Astrocyte (in vitro differentiated cells and primary cell): ENCODE data around the gene TRMT5. TPM values are rescaled to one million over a fixed set of nuclear protein-coding genes. Genes with fewer than 3 reads are reported as not detected.

Experiments used
- DNase-seq: peaks from one replicate; pipeline ENCODE4 v3.0.0-alpha.2; 2010; ENCODE audit warnings: low read depth
- FAIRE-seq: peaks from 2 replicates; lab custom pipeline; 2011; peaks lifted over from hg19 to GRCh38; lab: Jason Lieb, UNC
- H2AFZ ChIP-seq: 2 replicates; pipeline ENCODE4 v1.6.0; 2012; ENCODE audit warnings: low read depth, low read length, inconsistent platforms
- H3K27ac ChIP-seq: 2 replicates; pipeline ENCODE4 v1.5.1; 2011; ENCODE audit warnings: low read depth, low read length, inconsistent platforms
- H3K27me3 ChIP-seq: 2 replicates; pipeline ENCODE4 v1.6.0; 2011; ENCODE audit warnings: low read length, inconsistent platforms; ENCODE audit not compliant: insufficient read depth
- H3K36me3 ChIP-seq: 2 replicates; pipeline ENCODE4 v1.5.1; 2011; ENCODE audit warnings: low read length, inconsistent platforms; ENCODE audit not compliant: insufficient read depth
- H3K4me1 ChIP-seq: 2 replicates; pipeline ENCODE4 v1.5.1; 2011; ENCODE audit warnings: low read length, inconsistent platforms; ENCODE audit not compliant: insufficient read depth
- H3K4me2 ChIP-seq: 2 replicates; pipeline ENCODE4 v1.6.0; 2012; ENCODE audit warnings: low read length, inconsistent platforms
- H3K4me3 ChIP-seq: 2 replicates; pipeline ENCODE4 v1.5.1; 2011; ENCODE audit warnings: low read depth, mild to moderate bottlenecking, low read length, inconsistent platforms; ENCODE audit not compliant: insufficient read depth
- H3K79me2 ChIP-seq: 2 replicates; pipeline ENCODE4 v1.6.0; 2012; ENCODE audit warnings: mild to moderate bottlenecking, low read length, inconsistent platforms; ENCODE audit not compliant: insufficient read depth
- H3K9ac ChIP-seq: 2 replicates; pipeline ENCODE4 v1.6.0; 2012; ENCODE audit warnings: mild to moderate bottlenecking, low read length, inconsistent platforms
- H3K9me3 ChIP-seq: 2 replicates; pipeline ENCODE4 v1.5.1; 2012; ENCODE audit warnings: low read depth, mild to moderate bottlenecking, low read length, inconsistent platforms; ENCODE audit not compliant: insufficient read depth
- H4K20me1 ChIP-seq: 2 replicates; pipeline ENCODE4 v1.6.0; 2012; ENCODE audit warnings: low read length, inconsistent platforms; ENCODE audit not compliant: insufficient read depth
- H3K27ac Mint-ChIP-seq: one replicate; pipeline ENCODE4 v1.8.0; 2021; ENCODE audit warnings: mild to moderate bottlenecking, mixed read lengths; ENCODE audit not compliant: unreplicated experiment
- H3K27me3 Mint-ChIP-seq: one replicate; pipeline ENCODE4 v1.8.0; 2021; ENCODE audit warnings: low read depth, mixed read lengths; ENCODE audit not compliant: unreplicated experiment
- H3K36me3 Mint-ChIP-seq: one replicate; pipeline ENCODE4 v1.8.0; 2021; ENCODE audit warnings: low read depth, mixed read lengths; ENCODE audit not compliant: unreplicated experiment
- H3K4me1 Mint-ChIP-seq: one replicate; pipeline ENCODE4 v1.8.0; 2021; ENCODE audit warnings: low read depth, mixed read lengths; ENCODE audit not compliant: unreplicated experiment
- H3K4me3 Mint-ChIP-seq: one replicate; pipeline ENCODE4 v1.8.0; 2021; ENCODE audit warnings: mild to moderate bottlenecking, moderate library complexity, mixed read lengths; ENCODE audit not compliant: unreplicated experiment
- H3K9me3 Mint-ChIP-seq: one replicate; pipeline ENCODE4 v1.8.0; 2021; ENCODE audit warnings: mild to moderate bottlenecking, mixed read lengths; ENCODE audit not compliant: unreplicated experiment
- EZH2 ChIP-seq: IDR thresholded peaks from 2 replicates; pipeline ENCODE4 v1.6.1; 2012; ENCODE audit warnings: mild to moderate bottlenecking, low read length, inconsistent platforms; ENCODE audit not compliant: insufficient read depth
- total RNA-seq: library from RNA; stranded (reverse); gene quantifications from 2 replicates; pipeline ENCODE4 v1.2.1, GENCODE V29; 2021
- TF ChIP-seq, protein P1 (sequence below): IDR thresholded peaks from 2 replicates; pipeline ENCODE4 v1.5.1; 2011; ENCODE audit warnings: low read depth, mild to moderate bottlenecking, inconsistent platforms, low read length, moderate library complexity; ENCODE audit not compliant: insufficient read depth

TRMT5 gene
- total RNA-seq, 1 donor from 2014 or later, result 14.8 TPM

- no peak for TF ChIP-seq EZH2
- TF ChIP-seq, protein P1, sequence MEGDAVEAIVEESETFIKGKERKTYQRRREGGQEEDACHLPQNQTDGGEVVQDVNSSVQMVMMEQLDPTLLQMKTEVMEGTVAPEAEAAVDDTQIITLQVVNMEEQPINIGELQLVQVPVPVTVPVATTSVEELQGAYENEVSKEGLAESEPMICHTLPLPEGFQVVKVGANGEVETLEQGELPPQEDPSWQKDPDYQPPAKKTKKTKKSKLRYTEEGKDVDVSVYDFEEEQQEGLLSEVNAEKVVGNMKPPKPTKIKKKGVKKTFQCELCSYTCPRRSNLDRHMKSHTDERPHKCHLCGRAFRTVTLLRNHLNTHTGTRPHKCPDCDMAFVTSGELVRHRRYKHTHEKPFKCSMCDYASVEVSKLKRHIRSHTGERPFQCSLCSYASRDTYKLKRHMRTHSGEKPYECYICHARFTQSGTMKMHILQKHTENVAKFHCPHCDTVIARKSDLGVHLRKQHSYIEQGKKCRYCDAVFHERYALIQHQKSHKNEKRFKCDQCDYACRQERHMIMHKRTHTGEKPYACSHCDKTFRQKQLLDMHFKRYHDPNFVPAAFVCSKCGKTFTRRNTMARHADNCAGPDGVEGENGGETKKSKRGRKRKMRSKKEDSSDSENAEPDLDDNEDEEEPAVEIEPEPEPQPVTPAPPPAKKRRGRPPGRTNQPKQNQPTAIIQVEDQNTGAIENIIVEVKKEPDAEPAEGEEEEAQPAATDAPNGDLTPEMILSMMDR, result no peak
- H3K36me3 Mint-ChIP-seq, result peaks cover 12% of the 10 kb centered on the region
- no peaks in the 10 kb centered on the region for H3K4me1 ChIP-seq
- FAIRE-seq (no peak), DNase-seq (no peak)
- no peaks in the 10 kb centered on the region for H3K27me3 ChIP-seq
- H3K4me3 ChIP-seq, result no peak overlapping the region
- no peak overlapping the region for H3K4me2 ChIP-seq
- H3K9ac ChIP-seq, result no peak overlapping the region
- no peak overlapping the region for H3K27ac ChIP-seq
- H3K4me1 Mint-ChIP-seq, result peaks cover 22% of the 10 kb centered on the region
- no peaks in the 10 kb centered on the region for H3K9me3 Mint-ChIP-seq
- peaks cover 2% of the 10 kb centered on the region for H3K9me3 ChIP-seq
- H3K79me2 ChIP-seq, result peaks cover 5% of the 10 kb centered on the region
- no peaks in the 10 kb centered on the region for H4K20me1 ChIP-seq
- H3K36me3 ChIP-seq, result no peaks in the 10 kb centered on the region
- H2AFZ ChIP-seq, result no peak overlapping the region
- peak overlapping the region; percentile 66 for H3K27ac Mint-ChIP-seq
- no peak overlapping the region for H3K4me3 Mint-ChIP-seq
- no peaks in the 10 kb centered on the region for H3K27me3 Mint-ChIP-seq
Observed at GRCh38 chr14:60963761-60964160, 17.1 kb downstream of the TRMT5 start.

- Histone ChIP-seq H3K79me2 (peaks cover 5% of the 10 kb centered on the region), H3K4me2 (no peak overlapping the region), H3K4me1 (no peaks in the 10 kb centered on the region), H3K4me3 (no peak overlapping the region), H3K9me3 (peaks cover 4% of the 10 kb centered on the region), H3K36me3 (no peaks in the 10 kb centered on the region), H3K27me3 (no peaks in the 10 kb centered on the region), H3K27ac (no peak overlapping the region), H4K20me1 (peaks cover 2% of the 10 kb centered on the region), H2AFZ (no peak overlapping the region), H3K9ac (no peak overlapping the region)
- Mint-ChIP-seq H3K36me3 (peaks cover 28% of the 10 kb centered on the region), H3K27ac (no peak overlapping the region), H3K4me3 (no peak overlapping the region), H3K4me1 (no peaks in the 10 kb centered on the region), H3K27me3 (no peaks in the 10 kb centered on the region), H3K9me3 (peaks cover 13% of the 10 kb centered on the region)
- no peak for FAIRE-seq
- TF ChIP-seq, protein P1, result no peak
- TF ChIP-seq EZH2, result no peak
- DNase-seq, result no peak
Observed at GRCh38 chr14:60958146-60958545, 22.7 kb downstream of the TRMT5 start.

DNA sequence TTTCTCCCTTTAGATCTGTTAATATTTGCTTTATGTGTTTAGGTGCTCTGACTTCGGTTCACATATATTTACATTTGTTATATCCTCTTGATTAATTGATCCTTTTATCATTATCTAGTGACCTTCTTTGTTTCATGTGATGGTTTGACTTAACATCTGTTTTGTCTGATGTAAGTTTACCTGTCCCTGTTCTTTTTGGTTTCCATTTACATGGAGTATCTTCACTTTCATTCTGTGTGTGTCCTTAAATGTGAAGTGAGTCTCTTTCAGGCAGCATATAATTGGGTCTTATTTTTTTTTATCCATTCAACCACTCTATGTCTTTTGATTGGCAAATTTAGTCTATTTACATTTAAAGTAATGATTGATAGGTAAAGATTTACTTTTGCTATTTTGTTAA is 24.2 kb downstream of the TRMT5 start:
- Histone ChIP-seq H3K4me1 (no peaks in the 10 kb centered on the region), H3K9me3 (peaks cover 4% of the 10 kb centered on the region), H3K4me2 (no peak overlapping the region), H3K4me3 (no peak overlapping the region), H2AFZ (no peak overlapping the region), H4K20me1 (peaks cover 2% of the 10 kb centered on the region), H3K27ac (no peak overlapping the region), H3K9ac (no peak overlapping the region), H3K79me2 (peaks cover 5% of the 10 kb centered on the region), H3K36me3 (no peaks in the 10 kb centered on the region), H3K27me3 (no peaks in the 10 kb centered on the region)
- H3K36me3 Mint-ChIP-seq, result peaks cover 28% of the 10 kb centered on the region
- DNase-seq (no peak), FAIRE-seq (no peak)
- peaks cover 13% of the 10 kb centered on the region for H3K9me3 Mint-ChIP-seq
- no peaks in the 10 kb centered on the region for H3K27me3 Mint-ChIP-seq
- H3K27ac Mint-ChIP-seq, result no peak overlapping the region
- no peak for TF ChIP-seq EZH2
- TF ChIP-seq, protein P1, result no peak
- no peaks in the 10 kb centered on the region for H3K4me1 Mint-ChIP-seq
- no peak overlapping the region for H3K4me3 Mint-ChIP-seq
